ENCODE results near the gene KRT35.

KRT35 gene

GRCh38 chr17:41480581-41480980 lies 370 bp downstream of the KRT35 start:
- Histone ChIP-seq H3K27ac (ENCODE audit: extremely low read depth, low read depth, low read length) (no peak overlapping the region), H3K9me3 (ENCODE audit: control insufficient read depth, insufficient read depth, low read depth, low read length) (no peaks in the 10 kb centered on the region), H3K4me1 (ENCODE audit: control insufficient read depth, insufficient read depth, low read length) (no peaks in the 10 kb centered on the region), H3K4me3 (ENCODE audit: low read depth, low read length) (no peak overlapping the region), H3K36me3 (ENCODE audit: control insufficient read depth in 2 of 2, insufficient read depth in 1 of 2, low read length in 2 of 2) (no peaks in the 10 kb centered on the region)
- ChIA-PET CTCF (interaction anchor here (1.0 to 1.6 kb wide), 4 partner anchors 17 to 182 kb away, joined by 3 to 7 read pairs (median 4); no protein-coding TSS in a partner anchor), POLR2A (no interaction called here)
- TF ChIP-seq ZNF645 (tag by site-specific recombination; IDR thresholded peaks at IDR 0.05), result no peak
- no peak for TF ChIP-seq MEIS1 (CRISPR knock-in tag; IDR thresholded peaks at IDR 0.05; ENCODE audit: borderline replicate concordance)
- TF ChIP-seq TSHZ1 (tag by site-specific recombination; IDR thresholded peaks at IDR 0.05; ENCODE audit: borderline replicate concordance), result no peak
- no peak for TF ChIP-seq KLF10 (tag by site-specific recombination; IDR thresholded peaks at IDR 0.05)
- TF ChIP-seq ZNF830 (tag by site-specific recombination; IDR thresholded peaks at IDR 0.05; ENCODE audit: low read depth), result no peak
- no peak for TF ChIP-seq ZNF426 (tag by site-specific recombination; IDR thresholded peaks at IDR 0.05)
- TF ChIP-seq ZNF558 (tag by site-specific recombination; IDR thresholded peaks at IDR 0.05), result no peak
- TF ChIP-seq GLI2 (tag by site-specific recombination; IDR thresholded peaks at IDR 0.05; ENCODE audit: borderline replicate concordance, low read depth), result no peak
- no peak for TF ChIP-seq ZSCAN23 (tag by site-specific recombination; IDR thresholded peaks at IDR 0.05)
- TF ChIP-seq ZNF239 (tag by site-specific recombination; IDR thresholded peaks at IDR 0.05), result no peak
- no peak for TF ChIP-seq ZNF2 (tag by site-specific recombination; IDR thresholded peaks at IDR 0.05)
- TF ChIP-seq ZNF571 (tag by site-specific recombination; IDR thresholded peaks at IDR 0.05), result no peak

GRCh38 chr17:41480136-41480535 lies 815 bp downstream of the KRT35 start:
- CTCF ChIA-PET, result interaction anchor here (0.6 to 1.6 kb wide), 4 partner anchors 69 to 183 kb away, joined by 3 to 7 read pairs (median 4); no protein-coding TSS in a partner anchor
- POLR2A ChIA-PET, result no interaction called here
- Histone ChIP-seq H3K9me3 (ENCODE audit: control insufficient read depth, insufficient read depth, low read depth, low read length) (no peaks in the 10 kb centered on the region), H3K27ac (ENCODE audit: extremely low read depth, low read depth, low read length) (no peak overlapping the region), H3K36me3 (ENCODE audit: control insufficient read depth in 2 of 2, insufficient read depth in 1 of 2, low read length in 2 of 2) (no peaks in the 10 kb centered on the region), H3K4me1 (ENCODE audit: control insufficient read depth, insufficient read depth, low read length) (no peaks in the 10 kb centered on the region), H3K4me3 (ENCODE audit: low read depth, low read length) (no peak overlapping the region)
- TF ChIP-seq ZNF426 (tag by site-specific recombination; IDR thresholded peaks at IDR 0.05) (no peak), ZNF157 (tag by site-specific recombination; IDR thresholded peaks at IDR 0.05) (no peak), ZNF114 (tag by site-specific recombination; IDR thresholded peaks at IDR 0.05) (no peak), ZNF510 (tag by site-specific recombination; IDR thresholded peaks at IDR 0.05; ENCODE audit: insufficient replicate concordance) (no peak)

- CTCF ChIA-PET, result interaction anchor here (0.6 kb wide), 1 partner anchor 49 kb away, joined by 3 read pairs; no protein-coding TSS in a partner anchor
- Histone ChIP-seq H3K4me1 (ENCODE audit: control insufficient read depth, insufficient read depth, low read length) (no peaks in the 10 kb centered on the region), H3K4me3 (ENCODE audit: low read depth, low read length) (no peak overlapping the region), H3K27ac (ENCODE audit: extremely low read depth, low read depth, low read length) (no peak overlapping the region), H3K36me3 (ENCODE audit: control insufficient read depth in 2 of 2, insufficient read depth in 1 of 2, low read length in 2 of 2) (no peaks in the 10 kb centered on the region), H3K9me3 (ENCODE audit: control insufficient read depth, insufficient read depth, low read depth, low read length) (no peaks in the 10 kb centered on the region)
- TF ChIP-seq AEBP2 (tag by site-specific recombination; IDR thresholded peaks at IDR 0.05; ENCODE audit: borderline replicate concordance) (no peak), ZFP37 (tag by site-specific recombination; IDR thresholded peaks at IDR 0.05) (no peak), ZNF394 (tag by site-specific recombination; IDR thresholded peaks at IDR 0.05; ENCODE audit: borderline replicate concordance) (no peak), OSR2 (tag by site-specific recombination; IDR thresholded peaks at IDR 0.05) (no peak), GLI2 (tag by site-specific recombination; IDR thresholded peaks at IDR 0.05; ENCODE audit: borderline replicate concordance, low read depth) (no peak), ZNF416 (tag by site-specific recombination; IDR thresholded peaks at IDR 0.05) (no peak), ZNF580 (tag by site-specific recombination; IDR thresholded peaks at IDR 0.05) (no peak), ZSCAN4 (tag by site-specific recombination; IDR thresholded peaks at IDR 0.05) (no peak), ZXDB (tag by site-specific recombination; IDR thresholded peaks at IDR 0.05) (no peak), ZBTB20 (tag by site-specific recombination; IDR thresholded peaks at IDR 0.05) (no peak), ZNF785 (tag by site-specific recombination; IDR thresholded peaks at IDR 0.05) (no peak)
- POLR2A ChIA-PET, result no interaction called here
Measured at GRCh38 chr17:41478237-41478636, 2.7 kb downstream of the KRT35 start.
